GM19238 (cell line): ENCODE measurements around the gene UNC93B1.

Experiments
- DNase-seq: peaks from one replicate; pipeline ENCODE4 v3.0.0; 2011; ENCODE audit warnings: low spot score; ENCODE audit not compliant: insufficient read length

The UNC93B1 gene

GRCh38 chr11:68040101-68040956, 36.4 kb upstream of the UNC93B1 start:
- peak; percentile 94 for DNase-seq

- DNase-seq: peak; percentile 48
Observed at GRCh38 chr11:68039526-68040086, 35.7 kb upstream of the UNC93B1 start.

- DNase-seq: peak; percentile 93
Observed at GRCh38 chr11:68038718-68039525, 35.0 kb upstream of the UNC93B1 start, which contains the start of gene TCIRG1. Gene TCIRG1 (plus strand): TSS chr11:68039025. CDS start chr11:68041272, 2,247 bp downstream.

- no peak for DNase-seq
Observed at GRCh38 chr11:68038226-68038717, 34.4 kb upstream of the UNC93B1 start.

- no peak for DNase-seq
Observed at GRCh38 chr11:68037411-68038225, 33.7 kb upstream of the UNC93B1 start.

GRCh38 chr11:68036717-68037239, 32.9 kb upstream of the UNC93B1 start:
- DNase-seq: no peak

GRCh38 chr11:68036141-68036716, 32.3 kb upstream of the UNC93B1 start:
- no peak for DNase-seq

GRCh38 chr11:68035266-68035876, 31.5 kb upstream of the UNC93B1 start:
- DNase-seq: no peak

- no peak for DNase-seq
Observed at GRCh38 chr11:68033708-68034045, 29.8 kb upstream of the UNC93B1 start.

GRCh38 chr11:68032997-68033707, 29.3 kb upstream of the UNC93B1 start:
- no peak for DNase-seq

- DNase-seq: no peak
Observed at GRCh38 chr11:68032003-68032402, 28.1 kb upstream of the UNC93B1 start.

- no peak for DNase-seq
Observed at GRCh38 chr11:68031144-68031464, 27.2 kb upstream of the UNC93B1 start.

- peak; percentile 100 for DNase-seq
Observed at GRCh38 chr11:68030318-68031143, 26.6 kb upstream of the UNC93B1 start, which contains the start of gene NDUFS8. Gene NDUFS8 (plus strand): TSS chr11:68030681. CDS start chr11:68032152, 1,471 bp downstream.

GRCh38 chr11:68028802-68029545, 25.1 kb upstream of the UNC93B1 start:
- DNase-seq: no peak

GRCh38 chr11:68027667-68028066, 23.8 kb upstream of the UNC93B1 start:
- no peak for DNase-seq

- DNase-seq: no peak
Observed at GRCh38 chr11:68026391-68027105, 22.7 kb upstream of the UNC93B1 start.

- DNase-seq: no peak
Observed at GRCh38 chr11:68025047-68025446, 21.1 kb upstream of the UNC93B1 start.
